Nephron progenitor cell (in vitro differentiated cells): ENCODE results near the gene OMD.

Source experiments
- DNase-seq: peaks from one replicate; pipeline ENCODE4 v3.0.0; 2021
- H3K27ac Mint-ChIP-seq: 2 replicates; pipeline ENCODE4 v1.8.0; 2021; ENCODE audit warnings: mild to moderate bottlenecking, moderate library complexity, mixed read lengths
- H3K27me3 Mint-ChIP-seq: 2 replicates; pipeline ENCODE4 v1.8.0; 2021; ENCODE audit warnings: mild to moderate bottlenecking, low read depth, mixed read lengths; ENCODE audit not compliant: poor library complexity
- H3K36me3 Mint-ChIP-seq: 2 replicates; pipeline ENCODE4 v1.8.0; 2021; ENCODE audit warnings: low read depth, mixed read lengths
- H3K4me1 Mint-ChIP-seq: 2 replicates; pipeline ENCODE4 v1.8.0; 2021; ENCODE audit warnings: mixed read lengths
- H3K4me3 Mint-ChIP-seq: 2 replicates; pipeline ENCODE4 v1.8.0; 2021; ENCODE audit warnings: mild to moderate bottlenecking, moderate library complexity, mixed read lengths
- H3K9me3 Mint-ChIP-seq: 2 replicates; pipeline ENCODE4 v1.8.0; 2021; ENCODE audit warnings: mild to moderate bottlenecking, moderate library complexity, mixed read lengths
- TF ChIP-seq, protein P1 (sequence below): fragments of 200-600 bp; sonication (generic); IDR thresholded peaks from 2 replicates; pipeline ENCODE4 v1.5.0; 2021; ENCODE audit warnings: antibody characterized with exemption

Gene OMD

DNA sequence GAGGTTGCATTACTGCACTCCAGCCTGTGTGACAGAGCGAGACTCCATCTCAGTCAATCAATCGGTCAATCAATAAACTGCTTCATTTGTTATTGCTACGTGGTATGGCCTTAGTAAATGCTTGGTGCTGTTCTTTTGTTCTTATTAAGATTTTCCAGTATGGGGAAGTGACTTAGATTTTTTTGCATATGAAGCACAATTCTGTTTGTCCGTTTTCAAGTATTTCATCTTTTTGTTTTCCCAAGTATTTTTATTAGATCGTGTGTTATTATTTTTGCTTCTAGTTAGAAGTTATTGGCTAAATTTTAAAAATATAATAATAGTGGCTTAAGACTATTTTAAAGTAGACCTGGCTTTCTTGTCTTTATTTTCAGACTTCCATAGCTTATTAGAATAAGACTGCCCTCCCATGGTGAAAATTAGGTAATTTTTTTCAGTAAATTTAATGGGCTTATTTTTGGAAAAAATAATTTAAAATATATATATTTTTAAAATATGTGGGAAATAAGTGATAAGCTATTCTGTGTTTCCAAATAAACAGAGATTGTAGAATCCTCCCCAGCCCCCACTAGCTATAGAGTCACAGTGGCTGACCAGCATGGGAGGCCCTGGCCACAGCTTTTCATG lies 14.7 kb upstream of the OMD start:
- Mint-ChIP-seq H3K4me1 (no peaks in the 10 kb centered on the region), H3K4me3 (no peak overlapping the region), H3K27me3 (peaks cover 4% of the 10 kb centered on the region), H3K36me3 (no peaks in the 10 kb centered on the region), H3K27ac (no peak overlapping the region), H3K9me3 (no peaks in the 10 kb centered on the region)
- TF ChIP-seq, protein P1, sequence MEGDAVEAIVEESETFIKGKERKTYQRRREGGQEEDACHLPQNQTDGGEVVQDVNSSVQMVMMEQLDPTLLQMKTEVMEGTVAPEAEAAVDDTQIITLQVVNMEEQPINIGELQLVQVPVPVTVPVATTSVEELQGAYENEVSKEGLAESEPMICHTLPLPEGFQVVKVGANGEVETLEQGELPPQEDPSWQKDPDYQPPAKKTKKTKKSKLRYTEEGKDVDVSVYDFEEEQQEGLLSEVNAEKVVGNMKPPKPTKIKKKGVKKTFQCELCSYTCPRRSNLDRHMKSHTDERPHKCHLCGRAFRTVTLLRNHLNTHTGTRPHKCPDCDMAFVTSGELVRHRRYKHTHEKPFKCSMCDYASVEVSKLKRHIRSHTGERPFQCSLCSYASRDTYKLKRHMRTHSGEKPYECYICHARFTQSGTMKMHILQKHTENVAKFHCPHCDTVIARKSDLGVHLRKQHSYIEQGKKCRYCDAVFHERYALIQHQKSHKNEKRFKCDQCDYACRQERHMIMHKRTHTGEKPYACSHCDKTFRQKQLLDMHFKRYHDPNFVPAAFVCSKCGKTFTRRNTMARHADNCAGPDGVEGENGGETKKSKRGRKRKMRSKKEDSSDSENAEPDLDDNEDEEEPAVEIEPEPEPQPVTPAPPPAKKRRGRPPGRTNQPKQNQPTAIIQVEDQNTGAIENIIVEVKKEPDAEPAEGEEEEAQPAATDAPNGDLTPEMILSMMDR, result no peak
- DNase-seq, result no peak

- TF ChIP-seq, protein P1, result no peak
- Mint-ChIP-seq H3K4me3 (no peak overlapping the region), H3K36me3 (no peaks in the 10 kb centered on the region), H3K27me3 (peaks cover 4% of the 10 kb centered on the region), H3K9me3 (no peaks in the 10 kb centered on the region), H3K27ac (no peak overlapping the region), H3K4me1 (no peaks in the 10 kb centered on the region)
- no peak for DNase-seq
Measured at GRCh38 chr9:92435263-92435662, 11.0 kb upstream of the OMD start.

DNA sequence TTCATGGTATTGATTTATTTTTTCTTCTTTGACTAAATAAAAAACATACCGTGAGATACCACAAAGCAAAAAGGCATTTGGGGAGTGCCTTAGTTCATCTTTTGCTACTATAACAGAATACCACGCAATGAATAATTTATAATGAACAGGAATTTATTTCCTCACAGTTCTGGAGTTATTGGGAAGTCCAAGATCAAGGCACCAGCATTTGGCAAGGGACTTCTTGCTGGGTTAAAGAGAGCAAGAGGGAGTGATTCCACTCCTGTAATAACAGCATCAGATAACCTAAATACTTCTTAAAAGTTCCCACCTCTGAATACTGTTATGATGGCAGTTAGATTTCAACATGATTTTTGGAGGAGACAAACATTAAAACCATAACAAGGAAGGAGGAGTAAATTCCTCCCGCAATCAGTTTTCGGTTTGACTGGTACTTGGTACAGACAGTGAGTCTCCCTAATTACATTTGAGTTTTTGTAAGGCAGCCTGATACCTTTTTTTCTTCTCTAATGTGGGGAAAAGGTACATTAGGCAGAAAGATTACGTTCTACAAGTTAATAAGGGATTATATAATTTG lies 8.8 kb upstream of the OMD start:
- no peaks in the 10 kb centered on the region for H3K4me1 Mint-ChIP-seq
- TF ChIP-seq, protein P1, result no peak
- H3K27me3 Mint-ChIP-seq, result no peaks in the 10 kb centered on the region
- no peak overlapping the region for H3K27ac Mint-ChIP-seq
- H3K36me3 Mint-ChIP-seq, result no peaks in the 10 kb centered on the region
- no peaks in the 10 kb centered on the region for H3K9me3 Mint-ChIP-seq
- DNase-seq, result no peak
- no peak overlapping the region for H3K4me3 Mint-ChIP-seq

DNA sequence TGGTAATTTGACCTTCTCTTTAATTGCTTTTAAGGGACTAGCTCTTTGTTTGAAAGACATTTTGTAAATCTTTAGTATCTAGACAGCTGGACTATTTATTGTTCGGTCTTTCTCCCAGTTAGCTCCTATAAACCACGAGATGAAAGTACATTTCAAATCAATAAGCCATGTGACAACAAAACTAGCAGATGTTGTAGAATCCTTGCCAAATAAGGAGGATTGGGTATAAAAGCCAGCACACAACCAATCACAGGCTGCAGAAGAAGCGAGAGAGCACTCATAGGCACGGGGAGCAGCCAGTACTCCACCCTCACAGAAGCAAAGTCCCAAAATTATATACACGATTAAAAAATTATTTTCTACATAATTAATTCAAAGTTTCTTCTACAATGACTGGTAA lies 8.1 kb upstream of the OMD start:
- Mint-ChIP-seq H3K4me1 (no peaks in the 10 kb centered on the region), H3K36me3 (no peaks in the 10 kb centered on the region), H3K4me3 (no peak overlapping the region), H3K27ac (no peak overlapping the region), H3K9me3 (no peaks in the 10 kb centered on the region), H3K27me3 (no peaks in the 10 kb centered on the region)
- DNase-seq, result no peak
- TF ChIP-seq, protein P1, result no peak

- Mint-ChIP-seq H3K9me3 (no peaks in the 10 kb centered on the region), H3K36me3 (no peaks in the 10 kb centered on the region), H3K27me3 (no peaks in the 10 kb centered on the region), H3K4me3 (no peak overlapping the region), H3K27ac (no peak overlapping the region), H3K4me1 (no peaks in the 10 kb centered on the region)
- TF ChIP-seq, protein P1, result no peak
- no peak for DNase-seq
Measured at GRCh38 chr9:92429836-92430235, 5.6 kb upstream of the OMD start.
